HCT116 (cell line): ENCODE measurements around the gene TBC1D2B. TPM values are rescaled to one million over a fixed set of nuclear protein-coding genes. Genes with fewer than 3 reads are reported as not detected.

Source experiments
- ATAC-seq: fragments of 200-7000 bp; cut with Tn5 transposase; 2 replicates; pipeline ENCODE4 v1.9.1; 2020; ENCODE audit warnings: mild to moderate bottlenecking, moderate library complexity
- BruUV-seq: library from RNA; stranded (reverse); fragments of 400-500 nt; replicated peaks from 2 replicates; lab custom pipeline; 2021; lab: Mats Ljungman, UMichigan
- CTCF ChIA-PET: fragments of 300-600 bp; sonication (Branson Sonifier 250); formaldehyde crosslinking; loops from one replicate; lab custom pipeline; 2021; ENCODE audit warnings: antibody characterized with exemption; lab: Charles Lee
- POLR2A ChIA-PET: fragments of 300-600, 350-600 bp; sonication (Branson Sonifier 250); formaldehyde crosslinking; loops from one replicate; lab custom pipeline; 2021; ENCODE audit warnings: antibody characterized with exemption; lab: Charles Lee
- RAD21 ChIA-PET, 2 experiments: fragments of 300-600 bp; sonication (Branson Sonifier 250); formaldehyde crosslinking; loops; one replicate each; lab custom pipeline; 2023; ENCODE audit warnings: low total read pairs in 2 of 2; ENCODE audit not compliant: uncharacterized antibody in 2 of 2, unreplicated experiment in 2 of 2, low non-redundant PET in 1 of 2; lab: Charles Lee
- DNase-seq: peaks from one replicate; pipeline ENCODE4 v3.0.0-alpha.2; 2010; ENCODE audit warnings: low read depth, low spot score
- H2AFZ ChIP-seq: fragments of 200-600 bp; shearing (Covaris generic), sonication (generic); 2 replicates; pipeline ENCODE4 v1.6.1; 2017; ENCODE audit warnings: low read depth, mixed run types, mixed read lengths, antibody characterized with exemption, low read length; ENCODE audit not compliant: poor library complexity, severe bottlenecking
- H3K27ac ChIP-seq: 2 replicates; pipeline ENCODE4 v1.5.1; 2012; ENCODE audit warnings: low read depth, low read length
- H3K27me3 ChIP-seq: fragments of 200-600 bp; sonication (generic); 2 replicates; pipeline ENCODE4 v1.6.1; 2016; ENCODE audit warnings: mixed run types, low read length, mixed read lengths; ENCODE audit not compliant: insufficient read depth
- H3K36me3 ChIP-seq, 2 experiments: fragments of 200-500 bp in 1 of 2; fragments of 200-600 bp in 1 of 2; sonication (Bioruptor generic) in 1 of 2; sonication (generic) in 1 of 2; 2 replicates each; pipeline versions ENCODE4 v1.5.1 to v1.6.1; 2014 to 2016; ENCODE audit warnings: low read length in 2 of 2, inconsistent platforms in 1 of 2, mixed read lengths in 1 of 2, mixed run types in 1 of 2; ENCODE audit not compliant: insufficient read depth in 2 of 2, control insufficient read depth in 1 of 2
- H3K4me1 ChIP-seq, 2 experiments: fragments of 200-600 bp in 1 of 2; sonication (generic) in 1 of 2; 2 replicates each; pipeline versions ENCODE4 v1.5.1 to v1.6.1; 2012 to 2017; ENCODE audit warnings: low read length in 2 of 2, inconsistent platforms in 1 of 2, mild to moderate bottlenecking in 1 of 2, mixed read lengths in 1 of 2, mixed run types in 1 of 2, moderate library complexity in 1 of 2; ENCODE audit not compliant: insufficient read depth in 2 of 2, control insufficient read depth in 1 of 2
- H3K4me2 ChIP-seq: fragments of 200-600 bp; sonication (generic); 2 replicates; pipeline ENCODE4 v1.6.1; 2017; ENCODE audit warnings: mixed run types, low read length, mixed read lengths
- H3K4me3 ChIP-seq, 2 experiments: fragments of 200-600 bp in 1 of 2; sonication (generic) in 1 of 2; replicated peaks in 1 of 2; 2 replicates each; pipeline ENCODE4 v1.5.1; 2011 to 2016; ENCODE audit warnings: low read length in 2 of 2, control low read depth in 1 of 2, low read depth in 1 of 2, mild to moderate bottlenecking in 1 of 2, mixed read lengths in 1 of 2, mixed run types in 1 of 2
- H3K79me2 ChIP-seq: fragments of 200-600 bp; sonication (generic); 2 replicates; pipeline ENCODE4 v1.6.1; 2017; ENCODE audit warnings: mild to moderate bottlenecking, mixed run types, low read length, moderate library complexity, mixed read lengths; ENCODE audit not compliant: insufficient read depth
- H3K9ac ChIP-seq: fragments of 200-600 bp; sonication (generic); 2 replicates; pipeline ENCODE4 v1.6.1; 2016; ENCODE audit warnings: low read length, mixed read lengths
- H3K9me2 ChIP-seq: fragments of 200-600 bp; sonication (generic), shearing (Covaris generic); 2 replicates; pipeline ENCODE4 v1.6.1; 2017; ENCODE audit warnings: mixed run types, mild to moderate bottlenecking, moderate library complexity; ENCODE audit not compliant: insufficient read depth
- H3K9me3 ChIP-seq, 2 experiments: fragments of 200-500 bp in 1 of 2; fragments of 200-600 bp in 1 of 2; sonication (Bioruptor generic) in 1 of 2; sonication (generic) in 1 of 2; 2 replicates each; pipeline ENCODE4 v1.6.1; 2014 to 2017; ENCODE audit warnings: low read length in 2 of 2, mixed read lengths in 2 of 2, inconsistent platforms in 1 of 2, low read depth in 1 of 2, mild to moderate bottlenecking in 1 of 2, mixed run types in 1 of 2, moderate library complexity in 1 of 2; ENCODE audit not compliant: control insufficient read depth in 1 of 2, insufficient read depth in 1 of 2
- H4K20me1 ChIP-seq: fragments of 200-600 bp; sonication (generic), shearing (Covaris generic); 2 replicates; pipeline ENCODE4 v1.6.1; 2017; ENCODE audit warnings: mixed run types, mild to moderate bottlenecking, moderate library complexity; ENCODE audit not compliant: insufficient read depth
- CTCF ChIP-seq, 3 experiments: fragments of 200-600 bp in 1 of 3; sonication (generic) in 1 of 3; IDR thresholded peaks in 2 of 3; conservative IDR thresholded peaks in 1 of 3; 2 replicates each; pipeline ENCODE4 v1.5.1; 2012 to 2017; ENCODE audit warnings: low read depth in 2 of 3, low read length in 2 of 3, antibody characterized with exemption in 1 of 3, borderline replicate concordance in 1 of 3, control low read depth in 1 of 3, mild to moderate bottlenecking in 1 of 3, mixed read lengths in 1 of 3, mixed run types in 1 of 3, moderate library complexity in 1 of 3; ENCODE audit not compliant: insufficient read depth in 1 of 3
- EGR1 ChIP-seq: IDR thresholded peaks from 2 replicates; pipeline ENCODE4 v1.6.1; 2012; ENCODE audit warnings: low read depth
- EZH2phosphoT487 ChIP-seq: fragments of 200-600 bp; IDR thresholded peaks from 2 replicates; pipeline ENCODE4 v1.6.1; 2018; ENCODE audit warnings: antibody characterized with exemption, borderline replicate concordance
- JUND ChIP-seq: IDR thresholded peaks from 2 replicates; pipeline ENCODE4 v1.6.1; 2012
- MAX ChIP-seq: IDR thresholded peaks from 2 replicates; pipeline ENCODE4 v1.6.1; 2012
- POLR2A ChIP-seq: IDR thresholded peaks from 2 replicates; pipeline ENCODE4 v1.7.0; 2011; ENCODE audit warnings: borderline replicate concordance; ENCODE audit not compliant: insufficient read depth, insufficient read length; ENCODE audit errors: extremely low read depth
- RAD21 ChIP-seq: IDR thresholded peaks from 2 replicates; pipeline ENCODE4 v1.6.1; 2012; ENCODE audit warnings: low read depth, mild to moderate bottlenecking
- SRF ChIP-seq: IDR thresholded peaks from 2 replicates; pipeline ENCODE4 v1.6.1; 2012; ENCODE audit warnings: low read depth
- TCF7L2 ChIP-seq: IDR thresholded peaks from 2 replicates; pipeline ENCODE4 v1.7.0; 2011; ENCODE audit warnings: borderline replicate concordance, inconsistent platforms; ENCODE audit not compliant: insufficient read depth, insufficient read length; ENCODE audit errors: extremely low read depth
- YY1 ChIP-seq: IDR thresholded peaks from 2 replicates; pipeline ENCODE4 v1.6.1; 2011; ENCODE audit warnings: low read length, low read depth, moderate library complexity, mild to moderate bottlenecking; ENCODE audit not compliant: insufficient replicate concordance; ENCODE audit errors: extremely low read depth
- ZFX ChIP-seq: fragments of 450-650 bp; IDR thresholded peaks from 2 replicates; pipeline ENCODE4 v1.6.1; 2017
- ZNF274 ChIP-seq: fragments of 200-500 bp; sonication (Bioruptor generic); IDR thresholded peaks from 2 replicates; pipeline ENCODE4 v1.6.1; 2014; ENCODE audit warnings: mild to moderate bottlenecking, low read depth, low read length, inconsistent platforms
- intact Hi-C: fragments of 100-400 bp; cut with micrococcal nuclease; formaldehyde crosslinking; loops from 2 replicates; pipeline ENCODE4 v1.10.0; 2022
- total RNA-seq: library from RNA; stranded (reverse); gene quantifications from one replicate; pipeline ENCODE4 v1.2.1, GENCODE V29; 2021; ENCODE audit not compliant: unreplicated experiment
- TF ChIP-seq, protein P1 (sequence below): IDR thresholded peaks from 2 replicates; pipeline ENCODE4 v1.6.1; 2012; ENCODE audit warnings: low read depth
- TF ChIP-seq, protein P2 (sequence below): IDR thresholded peaks from 2 replicates; pipeline ENCODE4 v1.6.1; 2012
- TF ChIP-seq, protein P3 (sequence below): IDR thresholded peaks from 2 replicates; pipeline ENCODE4 v1.6.1; 2011; ENCODE audit warnings: mild to moderate bottlenecking, low read length, moderate library complexity; ENCODE audit not compliant: insufficient replicate concordance; ENCODE audit errors: extremely low read depth

TBC1D2B gene
- total RNA-seq, 1 experiment from 2014 or later: 16.6 TPM

- POLR2A ChIA-PET: interaction anchor here (1.0 kb wide), 1 partner anchor 11 kb away, joined by 3 read pairs; no protein-coding TSS in a partner anchor
- H3K4me3 ChIP-seq: no peak overlapping the region
Observed at GRCh38 chr15:78101423-78102105, 24.1 kb upstream of the TBC1D2B start.

More at GRCh38 chr15:78101423-78102105, 24.1 kb upstream of the TBC1D2B start:
- H3K4me1 ChIP-seq: no peaks in the 10 kb centered on the region
- no peak overlapping the region for H3K4me2 ChIP-seq
- ATAC-seq: no peak
- DNase-seq: no peak
- no peaks in the 10 kb centered on the region for H3K36me3 ChIP-seq
- no peaks in the 10 kb centered on the region for H3K27me3 ChIP-seq
- no peak overlapping the region for H3K9ac ChIP-seq
- no peaks in the 10 kb centered on the region for H3K9me3 ChIP-seq
- TF ChIP-seq, protein P1, sequence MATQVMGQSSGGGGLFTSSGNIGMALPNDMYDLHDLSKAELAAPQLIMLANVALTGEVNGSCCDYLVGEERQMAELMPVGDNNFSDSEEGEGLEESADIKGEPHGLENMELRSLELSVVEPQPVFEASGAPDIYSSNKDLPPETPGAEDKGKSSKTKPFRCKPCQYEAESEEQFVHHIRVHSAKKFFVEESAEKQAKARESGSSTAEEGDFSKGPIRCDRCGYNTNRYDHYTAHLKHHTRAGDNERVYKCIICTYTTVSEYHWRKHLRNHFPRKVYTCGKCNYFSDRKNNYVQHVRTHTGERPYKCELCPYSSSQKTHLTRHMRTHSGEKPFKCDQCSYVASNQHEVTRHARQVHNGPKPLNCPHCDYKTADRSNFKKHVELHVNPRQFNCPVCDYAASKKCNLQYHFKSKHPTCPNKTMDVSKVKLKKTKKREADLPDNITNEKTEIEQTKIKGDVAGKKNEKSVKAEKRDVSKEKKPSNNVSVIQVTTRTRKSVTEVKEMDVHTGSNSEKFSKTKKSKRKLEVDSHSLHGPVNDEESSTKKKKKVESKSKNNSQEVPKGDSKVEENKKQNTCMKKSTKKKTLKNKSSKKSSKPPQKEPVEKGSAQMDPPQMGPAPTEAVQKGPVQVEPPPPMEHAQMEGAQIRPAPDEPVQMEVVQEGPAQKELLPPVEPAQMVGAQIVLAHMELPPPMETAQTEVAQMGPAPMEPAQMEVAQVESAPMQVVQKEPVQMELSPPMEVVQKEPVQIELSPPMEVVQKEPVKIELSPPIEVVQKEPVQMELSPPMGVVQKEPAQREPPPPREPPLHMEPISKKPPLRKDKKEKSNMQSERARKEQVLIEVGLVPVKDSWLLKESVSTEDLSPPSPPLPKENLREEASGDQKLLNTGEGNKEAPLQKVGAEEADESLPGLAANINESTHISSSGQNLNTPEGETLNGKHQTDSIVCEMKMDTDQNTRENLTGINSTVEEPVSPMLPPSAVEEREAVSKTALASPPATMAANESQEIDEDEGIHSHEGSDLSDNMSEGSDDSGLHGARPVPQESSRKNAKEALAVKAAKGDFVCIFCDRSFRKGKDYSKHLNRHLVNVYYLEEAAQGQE: no peak
- TF ChIP-seq EZH2phosphoT487: no peak
- no peak for TF ChIP-seq MAX
- no peak for TF ChIP-seq RAD21
- no peak for TF ChIP-seq YY1
- no peak for TF ChIP-seq JUND
- TF ChIP-seq, protein P2, sequence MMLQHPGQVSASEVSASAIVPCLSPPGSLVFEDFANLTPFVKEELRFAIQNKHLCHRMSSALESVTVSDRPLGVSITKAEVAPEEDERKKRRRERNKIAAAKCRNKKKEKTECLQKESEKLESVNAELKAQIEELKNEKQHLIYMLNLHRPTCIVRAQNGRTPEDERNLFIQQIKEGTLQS: no peak
- no peak for TF ChIP-seq ZNF274
- no peak for TF ChIP-seq EGR1
- TF ChIP-seq, protein P3, sequence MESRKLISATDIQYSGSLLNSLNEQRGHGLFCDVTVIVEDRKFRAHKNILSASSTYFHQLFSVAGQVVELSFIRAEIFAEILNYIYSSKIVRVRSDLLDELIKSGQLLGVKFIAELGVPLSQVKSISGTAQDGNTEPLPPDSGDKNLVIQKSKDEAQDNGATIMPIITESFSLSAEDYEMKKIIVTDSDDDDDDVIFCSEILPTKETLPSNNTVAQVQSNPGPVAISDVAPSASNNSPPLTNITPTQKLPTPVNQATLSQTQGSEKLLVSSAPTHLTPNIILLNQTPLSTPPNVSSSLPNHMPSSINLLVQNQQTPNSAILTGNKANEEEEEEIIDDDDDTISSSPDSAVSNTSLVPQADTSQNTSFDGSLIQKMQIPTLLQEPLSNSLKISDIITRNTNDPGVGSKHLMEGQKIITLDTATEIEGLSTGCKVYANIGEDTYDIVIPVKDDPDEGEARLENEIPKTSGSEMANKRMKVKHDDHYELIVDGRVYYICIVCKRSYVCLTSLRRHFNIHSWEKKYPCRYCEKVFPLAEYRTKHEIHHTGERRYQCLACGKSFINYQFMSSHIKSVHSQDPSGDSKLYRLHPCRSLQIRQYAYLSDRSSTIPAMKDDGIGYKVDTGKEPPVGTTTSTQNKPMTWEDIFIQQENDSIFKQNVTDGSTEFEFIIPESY: no peak
- no peak for TF ChIP-seq ZFX
- no peak for TF ChIP-seq CTCF (IDR thresholded peaks at IDR 0.05 in 2 of 3, conservative IDR thresholded peaks at IDR 0.05 in 1 of 3; ENCODE audit: borderline replicate concordance in 1 of 3, insufficient read depth in 1 of 3, low read depth in 2 of 3, low read length in 2 of 3)
- TF ChIP-seq TCF7L2: no peak
- no peak for TF ChIP-seq POLR2A
- no peak for TF ChIP-seq SRF
- ChIA-PET CTCF (no interaction called here), RAD21 (no interaction called here)
- H3K27ac ChIP-seq: no peak overlapping the region
- no peak overlapping the region for H2AFZ ChIP-seq
- H3K9me2 ChIP-seq: no peaks in the 10 kb centered on the region
- BruUV-seq: no TSS peak
- H4K20me1 ChIP-seq: no peaks in the 10 kb centered on the region
- intact Hi-C loops: no loop called here
- no peaks in the 10 kb centered on the region for H3K79me2 ChIP-seq
